ENCODE measurements around the gene KPNA3.

KPNA3 gene

DNA sequence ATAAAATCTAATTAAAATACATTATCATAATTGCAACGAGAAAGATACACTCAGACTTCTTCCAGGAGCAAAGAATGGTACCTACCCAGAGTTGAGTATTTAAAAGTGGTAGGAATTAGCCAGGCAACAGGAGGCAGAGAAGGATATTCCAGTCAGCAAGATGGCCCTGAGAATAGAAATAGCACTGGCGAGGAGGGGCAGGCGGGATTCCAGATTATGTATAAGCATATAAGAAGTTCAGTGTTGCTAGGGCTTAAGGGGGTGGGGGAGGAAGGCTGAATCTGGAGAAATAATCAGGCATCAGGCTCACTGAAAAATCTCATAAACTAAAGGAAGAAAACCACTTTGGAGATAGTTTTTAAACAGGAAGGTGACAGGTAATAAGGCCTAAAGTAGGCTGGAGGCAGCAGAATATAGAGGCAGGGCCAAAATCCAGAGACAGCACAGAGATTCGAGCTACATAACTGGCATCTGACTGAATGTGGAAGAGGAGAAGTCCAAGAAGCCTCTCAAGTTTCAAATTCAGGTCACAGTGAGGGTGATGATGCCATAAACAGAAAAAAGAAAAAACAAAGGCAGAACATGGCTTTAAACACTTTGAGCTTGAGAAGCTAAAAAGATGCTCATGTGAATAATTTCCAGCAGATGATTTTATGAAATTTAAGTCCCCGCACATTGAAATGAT lies 7.5 kb downstream of the KPNA3 start:
- H2AFZ ChIP-seq (ENCODE audit: low read depth, low read length), result no peak overlapping the region
- no peak overlapping the region for H3K4me3 ChIP-seq (ENCODE audit: low read length)
- no peak overlapping the region for H3K27ac ChIP-seq (ENCODE audit: low read length)
- no peaks in the 10 kb centered on the region for H3K27me3 ChIP-seq (ENCODE audit: low read depth, low read length)
- H3K4me1 ChIP-seq (ENCODE audit: low read length), result no peaks in the 10 kb centered on the region
- peaks cover 74% of the 10 kb centered on the region for H4K20me1 ChIP-seq (ENCODE audit: insufficient read depth, low read length)
- no peaks in the 10 kb centered on the region for H3K9me3 ChIP-seq (ENCODE audit: insufficient read depth, low read length)
- TF ChIP-seq EZH2phosphoT487 (IDR thresholded peaks at IDR 0.05; ENCODE audit: low read depth), result no peak
- TF ChIP-seq, protein P1, sequence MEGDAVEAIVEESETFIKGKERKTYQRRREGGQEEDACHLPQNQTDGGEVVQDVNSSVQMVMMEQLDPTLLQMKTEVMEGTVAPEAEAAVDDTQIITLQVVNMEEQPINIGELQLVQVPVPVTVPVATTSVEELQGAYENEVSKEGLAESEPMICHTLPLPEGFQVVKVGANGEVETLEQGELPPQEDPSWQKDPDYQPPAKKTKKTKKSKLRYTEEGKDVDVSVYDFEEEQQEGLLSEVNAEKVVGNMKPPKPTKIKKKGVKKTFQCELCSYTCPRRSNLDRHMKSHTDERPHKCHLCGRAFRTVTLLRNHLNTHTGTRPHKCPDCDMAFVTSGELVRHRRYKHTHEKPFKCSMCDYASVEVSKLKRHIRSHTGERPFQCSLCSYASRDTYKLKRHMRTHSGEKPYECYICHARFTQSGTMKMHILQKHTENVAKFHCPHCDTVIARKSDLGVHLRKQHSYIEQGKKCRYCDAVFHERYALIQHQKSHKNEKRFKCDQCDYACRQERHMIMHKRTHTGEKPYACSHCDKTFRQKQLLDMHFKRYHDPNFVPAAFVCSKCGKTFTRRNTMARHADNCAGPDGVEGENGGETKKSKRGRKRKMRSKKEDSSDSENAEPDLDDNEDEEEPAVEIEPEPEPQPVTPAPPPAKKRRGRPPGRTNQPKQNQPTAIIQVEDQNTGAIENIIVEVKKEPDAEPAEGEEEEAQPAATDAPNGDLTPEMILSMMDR (IDR thresholded peaks at IDR 0.05; ENCODE audit: low read depth, low read length), result no peak
- H3K9ac ChIP-seq (ENCODE audit: low read length), result no peak overlapping the region
- no peak overlapping the region for H3K4me2 ChIP-seq (ENCODE audit: low read length)
- H3K36me3 ChIP-seq (replicated peaks; ENCODE audit: low read depth, low read length), result peaks cover 4% of the 10 kb centered on the region
- H3K79me2 ChIP-seq (ENCODE audit: low read length), result peaks cover 96% of the 10 kb centered on the region

DNA sequence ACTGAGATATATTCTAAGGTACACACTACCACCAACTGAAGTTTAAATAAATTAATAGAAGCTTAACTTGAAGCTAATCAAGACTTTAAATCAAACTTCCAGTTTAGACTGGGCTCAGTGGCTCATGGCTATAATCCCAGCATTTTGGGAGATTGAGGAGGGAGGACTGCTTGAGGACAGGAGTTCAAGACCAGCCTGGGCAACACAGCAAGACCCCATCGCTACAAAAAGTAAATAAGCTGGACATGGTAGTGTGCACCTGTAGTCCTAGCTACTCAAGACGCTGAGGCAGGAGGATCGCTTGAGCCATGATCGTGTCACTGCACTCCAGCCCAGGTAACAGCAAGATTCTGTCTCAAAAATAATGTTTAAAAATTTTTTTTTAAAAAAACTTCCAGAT lies 8.6 kb downstream of the KPNA3 start:
- no peak overlapping the region for H3K9ac ChIP-seq (ENCODE audit: low read length)
- H4K20me1 ChIP-seq (ENCODE audit: insufficient read depth, low read length), result peaks cover 71% of the 10 kb centered on the region
- no peak overlapping the region for H3K4me3 ChIP-seq (ENCODE audit: low read length)
- no peaks in the 10 kb centered on the region for H3K27me3 ChIP-seq (ENCODE audit: low read depth, low read length)
- H3K4me1 ChIP-seq (ENCODE audit: low read length), result no peaks in the 10 kb centered on the region
- TF ChIP-seq, protein P1 (IDR thresholded peaks at IDR 0.05; ENCODE audit: low read depth, low read length), result no peak
- TF ChIP-seq EZH2phosphoT487 (IDR thresholded peaks at IDR 0.05; ENCODE audit: low read depth), result no peak
- H3K4me2 ChIP-seq (ENCODE audit: low read length), result no peak overlapping the region
- peaks cover 96% of the 10 kb centered on the region for H3K79me2 ChIP-seq (ENCODE audit: low read length)
- no peak overlapping the region for H2AFZ ChIP-seq (ENCODE audit: low read depth, low read length)
- peaks cover 2% of the 10 kb centered on the region for H3K36me3 ChIP-seq (replicated peaks; ENCODE audit: low read depth, low read length)
- H3K27ac ChIP-seq (ENCODE audit: low read length), result no peak overlapping the region
- H3K9me3 ChIP-seq (ENCODE audit: insufficient read depth, low read length), result no peaks in the 10 kb centered on the region

DNA sequence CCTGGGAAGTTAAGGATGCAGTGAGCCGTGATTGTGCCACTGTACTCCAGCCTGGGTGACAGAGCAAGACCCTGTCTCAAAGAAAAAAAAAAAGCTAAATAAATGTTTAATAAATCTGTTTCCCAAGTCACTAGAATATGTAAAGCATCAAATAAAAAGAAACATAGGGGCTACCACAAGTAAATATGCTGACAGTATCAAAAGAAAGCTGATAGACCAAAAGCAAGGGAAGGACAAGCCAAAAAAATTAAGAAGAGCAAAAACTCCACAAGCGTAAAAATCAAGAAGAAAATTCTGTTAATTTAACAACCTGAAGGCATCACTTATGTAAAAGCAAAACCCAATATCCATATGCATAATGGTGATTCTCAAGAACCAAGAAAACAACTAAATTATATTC lies 9.7 kb downstream of the KPNA3 start:
- Histone ChIP-seq H3K27ac (ENCODE audit: low read length) (no peak overlapping the region), H2AFZ (ENCODE audit: low read depth, low read length) (no peak overlapping the region), H3K4me3 (ENCODE audit: low read length) (no peak overlapping the region), H3K27me3 (ENCODE audit: low read depth, low read length) (no peaks in the 10 kb centered on the region), H4K20me1 (ENCODE audit: insufficient read depth, low read length) (peaks cover 76% of the 10 kb centered on the region), H3K9ac (ENCODE audit: low read length) (no peak overlapping the region), H3K9me3 (ENCODE audit: insufficient read depth, low read length) (no peaks in the 10 kb centered on the region), H3K4me1 (ENCODE audit: low read length) (no peaks in the 10 kb centered on the region), H3K36me3 (replicated peaks; ENCODE audit: low read depth, low read length) (peaks cover 2% of the 10 kb centered on the region), H3K4me2 (ENCODE audit: low read length) (no peak overlapping the region), H3K79me2 (ENCODE audit: low read length) (peaks cover 96% of the 10 kb centered on the region)
- TF ChIP-seq EZH2phosphoT487 (IDR thresholded peaks at IDR 0.05; ENCODE audit: low read depth), result no peak
- TF ChIP-seq, protein P1 (IDR thresholded peaks at IDR 0.05; ENCODE audit: low read depth, low read length), result no peak

DNA sequence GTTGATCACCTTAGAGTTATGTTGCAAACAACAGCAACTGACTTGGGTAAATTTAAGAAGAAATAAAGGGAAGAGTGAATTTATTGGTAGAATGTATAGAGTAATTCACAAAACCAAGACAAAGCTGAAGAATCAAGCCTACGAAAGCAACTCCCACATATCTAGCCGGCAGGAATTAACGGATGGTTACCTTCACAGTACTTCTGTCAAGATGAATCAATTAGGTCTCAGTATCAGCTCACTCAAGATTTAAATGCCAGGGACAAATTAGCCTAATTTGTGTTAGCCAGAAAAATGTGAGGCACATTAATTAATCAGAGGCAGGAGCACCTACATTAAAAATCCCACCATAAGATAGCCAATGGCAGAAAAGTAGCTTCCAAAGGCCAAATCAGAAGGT lies 10.7 kb downstream of the KPNA3 start:
- Histone ChIP-seq H3K27me3 (ENCODE audit: low read depth, low read length) (no peaks in the 10 kb centered on the region), H3K4me3 (ENCODE audit: low read length) (no peak overlapping the region), H2AFZ (ENCODE audit: low read depth, low read length) (no peak overlapping the region), H3K9me3 (ENCODE audit: insufficient read depth, low read length) (no peaks in the 10 kb centered on the region), H4K20me1 (ENCODE audit: insufficient read depth, low read length) (peaks cover 78% of the 10 kb centered on the region), H3K27ac (ENCODE audit: low read length) (no peak overlapping the region), H3K4me2 (ENCODE audit: low read length) (no peak overlapping the region), H3K79me2 (ENCODE audit: low read length) (peaks cover 98% of the 10 kb centered on the region), H3K36me3 (replicated peaks; ENCODE audit: low read depth, low read length) (peaks cover 2% of the 10 kb centered on the region), H3K4me1 (ENCODE audit: low read length) (no peaks in the 10 kb centered on the region), H3K9ac (ENCODE audit: low read length) (no peak overlapping the region)
- TF ChIP-seq, protein P1 (IDR thresholded peaks at IDR 0.05; ENCODE audit: low read depth, low read length), result no peak
- no peak for TF ChIP-seq EZH2phosphoT487 (IDR thresholded peaks at IDR 0.05; ENCODE audit: low read depth)
